ENCODE data around the gene SLC26A1. TPM values are rescaled to one million over a fixed set of nuclear protein-coding genes. Genes with fewer than 3 reads are reported as not detected.

Gene SLC26A1
- total and polyA plus RNA-seq, 2 of the 13 experiments (the other 11 are each of a cell fraction or from before 2014, with no cell fraction given), result 5.4 to 22.9 TPM

GRCh38 chr4:996030-996996 lies 3.1 kb upstream of the SLC26A1 start (continued):
- 0 out of 2 replicates have a peak, but pooled peaks have one; percentile 0 for TF ChIP-seq UBTF (CRISPR knock-in tag; IDR thresholded peaks at IDR 0.05)
- TF ChIP-seq, protein P1, sequence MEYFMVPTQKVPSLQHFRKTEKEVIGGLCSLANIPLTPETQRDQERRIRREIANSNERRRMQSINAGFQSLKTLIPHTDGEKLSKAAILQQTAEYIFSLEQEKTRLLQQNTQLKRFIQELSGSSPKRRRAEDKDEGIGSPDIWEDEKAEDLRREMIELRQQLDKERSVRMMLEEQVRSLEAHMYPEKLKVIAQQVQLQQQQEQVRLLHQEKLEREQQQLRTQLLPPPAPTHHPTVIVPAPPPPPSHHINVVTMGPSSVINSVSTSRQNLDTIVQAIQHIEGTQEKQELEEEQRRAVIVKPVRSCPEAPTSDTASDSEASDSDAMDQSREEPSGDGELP (IDR thresholded peaks at IDR 0.05; ENCODE audit: borderline replicate concordance, low read depth), result peak; percentile 44; the same call in 1 of the 2 replicates

DNA sequence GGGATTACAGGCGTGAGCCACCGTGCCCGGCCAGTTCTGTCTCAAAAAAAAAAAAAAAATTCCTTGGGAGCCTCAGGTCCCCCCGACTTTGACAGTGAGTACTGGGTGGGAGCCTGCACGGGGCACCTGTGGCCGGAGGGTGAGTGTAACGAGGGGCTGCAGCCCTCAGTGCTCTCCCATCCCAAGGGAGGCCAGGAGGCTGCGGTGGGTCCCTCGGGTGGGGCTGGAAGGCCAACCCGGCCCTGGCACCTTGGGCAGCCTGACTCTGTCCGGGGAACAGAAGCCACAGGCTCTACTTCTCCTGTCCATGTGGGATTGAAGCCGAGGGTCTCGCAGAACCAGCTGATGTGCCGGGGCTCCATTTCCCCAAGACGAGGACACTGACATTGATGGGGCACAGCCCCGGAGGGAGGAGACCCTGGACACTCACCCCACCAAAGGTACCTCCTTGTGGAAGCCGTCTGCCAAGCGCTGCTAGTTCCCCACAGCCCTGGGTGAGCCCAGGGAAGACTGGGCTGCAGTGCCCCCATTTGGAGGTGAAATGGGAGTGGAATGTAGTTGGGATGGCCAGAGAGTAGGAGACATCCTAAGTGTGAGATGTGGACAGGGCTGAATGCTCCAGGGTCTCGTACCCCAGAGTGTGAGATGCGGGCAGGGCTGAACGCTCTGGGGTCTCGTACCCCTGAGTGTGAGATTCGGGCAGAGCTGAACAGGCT lies 2.3 kb upstream of the SLC26A1 start:
- intact Hi-C loops (cut with micrococcal nuclease; ENCODE audit: unreplicated experiment), result no loop called here
- in situ Hi-C loops (cut with HindIII; ENCODE audit: extremely low pct_ligation_motif_present, low pct_unique_long_range_greater_than_20kb), result no loop called here
- DNase-seq (ENCODE audit: low spot score), result no peak
- Histone ChIP-seq H3K4me3 (replicated peaks in 1 of 3; ENCODE audit: insufficient read depth in 1 of 3, low read depth in 2 of 3, low read length in 3 of 3) (peak overlapping the region in 1 of 3 experiments; percentile 71; a peak in 1 of 6 replicates), H2AFZ (ENCODE audit: low read length) (no peak overlapping the region), H3K79me2 (ENCODE audit: insufficient read depth, low read length) (peaks cover 16% of the 10 kb centered on the region), H4K20me1 (ENCODE audit: insufficient read depth, low read length) (no peaks in the 10 kb centered on the region), H3K9me3 (ENCODE audit: low read length) (no peaks in the 10 kb centered on the region), H3K4me2 (ENCODE audit: low read depth, low read length) (0 out of 2 replicates have a peak overlapping the region, but pooled peaks have one; percentile 29), H3K36me3 (replicated peaks in 1 of 2; ENCODE audit: control insufficient read depth in 1 of 2, insufficient read depth in 2 of 2, low read length in 2 of 2) (peaks cover 1 to 4% of the 10 kb centered on the region in 2 experiments; a peak in 3 of 5 replicates), H3K27me3 (ENCODE audit: control insufficient read depth in 1 of 2, insufficient read depth in 2 of 2, low read length in 2 of 2) (peaks cover 7 to 19% of the 10 kb centered on the region in 2 experiments; a peak in 3 of 5 replicates), H3K4me1 (ENCODE audit: insufficient read depth, low read length) (peaks cover 64% of the 10 kb centered on the region), H3K9ac (ENCODE audit: insufficient read depth, low read depth, low read length) (no peak overlapping the region), H3K27ac (ENCODE audit: extremely low read length, insufficient read depth, low read length) (no peak overlapping the region)
- WGBS (ENCODE audit: low lambda C conversion rate), result 88% methylated on average over 15 of the region's 23 CpGs
- no peak for FAIRE-seq
- ATAC-seq, result no peak
- POLR2A ChIA-PET, result interaction anchor here (1.0 kb wide), 1 partner anchor 11 kb away, joined by 3 read pairs; no protein-coding TSS in a partner anchor
- CTCF ChIA-PET (ENCODE audit: low intra/inter-chr PET ratio, low total read pairs), result no interaction called here
- BruUV-seq (replicated peaks), result no TSS peak
- TF ChIP-seq HDAC2 (CRISPR knock-in tag; IDR thresholded peaks at IDR 0.05) (no peak), FOXA3 (CRISPR knock-in tag; IDR thresholded peaks at IDR 0.05) (no peak), NAIF1 (CRISPR knock-in tag; IDR thresholded peaks at IDR 0.05; ENCODE audit: borderline replicate concordance) (no peak), TFDP1 (CRISPR knock-in tag; IDR thresholded peaks at IDR 0.05; ENCODE audit: borderline replicate concordance) (no peak), ZMAT5 (CRISPR knock-in tag; IDR thresholded peaks at IDR 0.05; ENCODE audit: borderline replicate concordance, low read depth) (no peak), PLSCR1 (CRISPR knock-in tag; IDR thresholded peaks at IDR 0.05; ENCODE audit: borderline replicate concordance) (no peak), POGZ (CRISPR knock-in tag; IDR thresholded peaks at IDR 0.05) (no peak), ZNF605 (CRISPR knock-in tag; IDR thresholded peaks at IDR 0.05) (no peak), ZNF772 (CRISPR knock-in tag; IDR thresholded peaks at IDR 0.05) (no peak)

Measured in HepG2 (cell line).